Ovary (tissue), 3 donors: Measurements from ENCODE around the gene FAM53B.
"Not testable (repeated sequence)": the region's sequence is repeated elsewhere in the genome, so short reads cannot be mapped to it uniquely, and the experiment has no call there.

Experiments used
- POLR2A ChIP-seq: fragments of 450-650 bp; IDR thresholded peaks from one replicate; pipeline ENCODE4 v1.6.1; 2017; ENCODE audit warnings: antibody characterized with exemption, mild to moderate bottlenecking, moderate library complexity
- TF ChIP-seq, protein P1 (sequence below), 3 donors: fragments of 450-650 bp in 2 of 3; fragments of 200-600 bp in 1 of 3; IDR thresholded peaks; one replicate each; pipeline versions ENCODE4 v1.5.1 to v1.8.0; 2016 to 2022; ENCODE audit warnings: antibody characterized with exemption in 3 of 3, mild to moderate bottlenecking in 1 of 3
- donor health status: DM: no; HTN: no; CAD: no.

DNA sequence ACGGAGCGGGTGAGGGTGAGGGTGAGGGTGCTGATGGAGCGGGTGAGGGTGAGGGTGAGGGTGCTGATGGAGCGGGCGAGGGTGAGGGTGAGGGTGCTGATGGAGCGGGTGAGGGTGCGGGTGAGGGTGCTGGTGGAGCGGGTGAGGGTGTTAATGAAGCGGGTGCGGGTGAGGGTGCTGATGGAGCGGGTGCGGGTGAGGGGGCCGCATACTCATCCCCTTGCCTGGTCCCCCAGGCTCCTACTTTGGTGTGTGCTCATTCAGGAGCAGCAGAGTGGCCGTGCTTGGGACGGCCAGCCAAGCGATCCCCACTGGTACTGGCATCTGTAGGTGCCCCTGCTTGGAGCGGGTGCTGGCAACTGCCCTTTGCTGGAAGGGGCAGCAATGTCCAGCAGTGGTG lies 133.3 kb downstream of the FAM53B start:
- TF ChIP-seq, protein P1, sequence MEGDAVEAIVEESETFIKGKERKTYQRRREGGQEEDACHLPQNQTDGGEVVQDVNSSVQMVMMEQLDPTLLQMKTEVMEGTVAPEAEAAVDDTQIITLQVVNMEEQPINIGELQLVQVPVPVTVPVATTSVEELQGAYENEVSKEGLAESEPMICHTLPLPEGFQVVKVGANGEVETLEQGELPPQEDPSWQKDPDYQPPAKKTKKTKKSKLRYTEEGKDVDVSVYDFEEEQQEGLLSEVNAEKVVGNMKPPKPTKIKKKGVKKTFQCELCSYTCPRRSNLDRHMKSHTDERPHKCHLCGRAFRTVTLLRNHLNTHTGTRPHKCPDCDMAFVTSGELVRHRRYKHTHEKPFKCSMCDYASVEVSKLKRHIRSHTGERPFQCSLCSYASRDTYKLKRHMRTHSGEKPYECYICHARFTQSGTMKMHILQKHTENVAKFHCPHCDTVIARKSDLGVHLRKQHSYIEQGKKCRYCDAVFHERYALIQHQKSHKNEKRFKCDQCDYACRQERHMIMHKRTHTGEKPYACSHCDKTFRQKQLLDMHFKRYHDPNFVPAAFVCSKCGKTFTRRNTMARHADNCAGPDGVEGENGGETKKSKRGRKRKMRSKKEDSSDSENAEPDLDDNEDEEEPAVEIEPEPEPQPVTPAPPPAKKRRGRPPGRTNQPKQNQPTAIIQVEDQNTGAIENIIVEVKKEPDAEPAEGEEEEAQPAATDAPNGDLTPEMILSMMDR (IDR thresholded peaks at IDR 0.05): not testable (repeated sequence)
- TF ChIP-seq POLR2A: not testable (repeated sequence)
